PC-3 (cell line): ENCODE results near the gene CTSW.

ENCODE experiments used
- CTCF ChIP-seq: fragments of 300-600 bp; sonication (generic); conservative IDR thresholded peaks from 2 replicates; pipeline ENCODE4 v1.5.1; 2017; ENCODE audit warnings: antibody characterized with exemption, low read depth, mild to moderate bottlenecking, low read length
- EZH2 ChIP-seq: fragments of 300-600 bp; sonication (generic); IDR thresholded peaks from one replicate; pipeline ENCODE4 v1.6.1; 2017; ENCODE audit warnings: antibody characterized with exemption, mild to moderate bottlenecking, low read length; ENCODE audit not compliant: unreplicated experiment

- TF ChIP-seq CTCF (no peak), EZH2 (no peak)
Measured at GRCh38 chr11:65895482-65895981, 15.9 kb downstream of the CTSW start.
